ENCODE measurements around the gene AHCYL2. TPM values are rescaled to one million over a fixed set of nuclear protein-coding genes. Genes with fewer than 3 reads are reported as not detected.

Gene AHCYL2
- total RNA-seq, 1 donor from 2014 or later: 11.0 TPM

- no peaks in the 10 kb centered on the region for H3K36me3 Mint-ChIP-seq (ENCODE audit: low read depth)
- no peak overlapping the region for H3K27ac Mint-ChIP-seq (ENCODE audit: unreplicated experiment)
- DNase-seq (ENCODE audit: low spot score): no peak
Measured at GRCh38 chr7:129227646-129228578, 3.1 kb downstream of the AHCYL2 start.

GRCh38 chr7:129228633-129229032 lies 3.8 kb downstream of the AHCYL2 start:
- TF ChIP-seq CTCF (IDR thresholded peaks at IDR 0.05): no peak
- no peak overlapping the region for H3K4me3 Mint-ChIP-seq (ENCODE audit: unreplicated experiment)
- H3K36me3 Mint-ChIP-seq (ENCODE audit: low read depth): no peaks in the 10 kb centered on the region
- DNase-seq (ENCODE audit: low spot score): no peak
- H3K4me1 Mint-ChIP-seq (ENCODE audit: low read depth): peaks cover 25% of the 10 kb centered on the region
- H3K27me3 Mint-ChIP-seq (ENCODE audit: low read depth): no peaks in the 10 kb centered on the region
- no peaks in the 10 kb centered on the region for H3K9me3 Mint-ChIP-seq (ENCODE audit: low read depth)
- H3K27ac Mint-ChIP-seq (ENCODE audit: unreplicated experiment): no peak overlapping the region

More at GRCh38 chr7:129227646-129228578, 3.1 kb downstream of the AHCYL2 start:
- Mint-ChIP-seq H3K9me3 (ENCODE audit: low read depth) (no peaks in the 10 kb centered on the region), H3K27me3 (ENCODE audit: low read depth) (no peaks in the 10 kb centered on the region), H3K4me1 (ENCODE audit: low read depth) (peaks cover 25% of the 10 kb centered on the region), H3K4me3 (ENCODE audit: unreplicated experiment) (no peak overlapping the region)
- no peak for TF ChIP-seq CTCF (IDR thresholded peaks at IDR 0.05)

GRCh38 chr7:129231666-129232065 lies 6.8 kb downstream of the AHCYL2 start:
- Mint-ChIP-seq H3K4me1 (ENCODE audit: low read depth) (peaks cover 8% of the 10 kb centered on the region), H3K36me3 (ENCODE audit: low read depth) (no peaks in the 10 kb centered on the region), H3K4me3 (ENCODE audit: unreplicated experiment) (no peak overlapping the region), H3K27me3 (ENCODE audit: low read depth) (no peaks in the 10 kb centered on the region), H3K9me3 (ENCODE audit: low read depth) (no peaks in the 10 kb centered on the region), H3K27ac (ENCODE audit: unreplicated experiment) (no peak overlapping the region)
- DNase-seq (ENCODE audit: low spot score): no peak
- TF ChIP-seq CTCF (IDR thresholded peaks at IDR 0.05): no peak

- H3K27ac Mint-ChIP-seq (ENCODE audit: unreplicated experiment): no peak overlapping the region
- no peak for TF ChIP-seq CTCF (IDR thresholded peaks at IDR 0.05)
- no peaks in the 10 kb centered on the region for H3K36me3 Mint-ChIP-seq (ENCODE audit: low read depth)
- no peaks in the 10 kb centered on the region for H3K4me1 Mint-ChIP-seq (ENCODE audit: low read depth)
- no peak for DNase-seq (ENCODE audit: low spot score)
- H3K9me3 Mint-ChIP-seq (ENCODE audit: low read depth): no peaks in the 10 kb centered on the region
- no peaks in the 10 kb centered on the region for H3K27me3 Mint-ChIP-seq (ENCODE audit: low read depth)
- H3K4me3 Mint-ChIP-seq (ENCODE audit: unreplicated experiment): no peak overlapping the region
Measured at GRCh38 chr7:129238546-129238945, 13.7 kb downstream of the AHCYL2 start.

- Mint-ChIP-seq H3K4me1 (ENCODE audit: low read depth) (no peaks in the 10 kb centered on the region), H3K27me3 (ENCODE audit: low read depth) (no peaks in the 10 kb centered on the region), H3K36me3 (ENCODE audit: low read depth) (no peaks in the 10 kb centered on the region), H3K9me3 (ENCODE audit: low read depth) (no peaks in the 10 kb centered on the region), H3K4me3 (ENCODE audit: unreplicated experiment) (no peak overlapping the region), H3K27ac (ENCODE audit: unreplicated experiment) (no peak overlapping the region)
- DNase-seq (ENCODE audit: low spot score): no peak
- no peak for TF ChIP-seq CTCF (IDR thresholded peaks at IDR 0.05)
Measured at GRCh38 chr7:129240119-129240820, 15.4 kb downstream of the AHCYL2 start.

Data from chondrocyte (in vitro differentiated cells).